Measurements from ENCODE around the gene ANKS3.

DNA sequence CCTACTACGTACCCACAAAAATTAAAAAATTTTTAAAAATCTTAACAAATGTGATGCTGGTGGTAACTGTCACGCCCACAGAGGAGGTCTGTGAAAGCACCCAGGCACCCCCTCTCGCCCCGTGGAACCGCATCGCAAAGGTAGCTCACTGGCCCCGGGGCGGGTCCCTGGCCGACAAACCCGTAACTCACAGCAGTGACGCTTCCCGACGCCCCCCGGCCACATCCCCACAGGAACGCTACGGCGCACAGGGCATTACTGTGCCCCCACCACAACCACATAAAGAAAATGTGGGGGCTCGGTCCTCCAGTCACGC lies 366 bp downstream of the ANKS3 start:
- TF ChIP-seq EP300 (IDR thresholded peaks at IDR 0.05) (no peak), POLR2A (IDR thresholded peaks at IDR 0.05) (no peak)
- TF ChIP-seq, protein P1, sequence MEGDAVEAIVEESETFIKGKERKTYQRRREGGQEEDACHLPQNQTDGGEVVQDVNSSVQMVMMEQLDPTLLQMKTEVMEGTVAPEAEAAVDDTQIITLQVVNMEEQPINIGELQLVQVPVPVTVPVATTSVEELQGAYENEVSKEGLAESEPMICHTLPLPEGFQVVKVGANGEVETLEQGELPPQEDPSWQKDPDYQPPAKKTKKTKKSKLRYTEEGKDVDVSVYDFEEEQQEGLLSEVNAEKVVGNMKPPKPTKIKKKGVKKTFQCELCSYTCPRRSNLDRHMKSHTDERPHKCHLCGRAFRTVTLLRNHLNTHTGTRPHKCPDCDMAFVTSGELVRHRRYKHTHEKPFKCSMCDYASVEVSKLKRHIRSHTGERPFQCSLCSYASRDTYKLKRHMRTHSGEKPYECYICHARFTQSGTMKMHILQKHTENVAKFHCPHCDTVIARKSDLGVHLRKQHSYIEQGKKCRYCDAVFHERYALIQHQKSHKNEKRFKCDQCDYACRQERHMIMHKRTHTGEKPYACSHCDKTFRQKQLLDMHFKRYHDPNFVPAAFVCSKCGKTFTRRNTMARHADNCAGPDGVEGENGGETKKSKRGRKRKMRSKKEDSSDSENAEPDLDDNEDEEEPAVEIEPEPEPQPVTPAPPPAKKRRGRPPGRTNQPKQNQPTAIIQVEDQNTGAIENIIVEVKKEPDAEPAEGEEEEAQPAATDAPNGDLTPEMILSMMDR (IDR thresholded peaks at IDR 0.05): no peak
